Panc1 (cell line): ENCODE measurements around the gene MDGA2. TPM values are rescaled to one million over a fixed set of nuclear protein-coding genes. Genes with fewer than 3 reads are reported as not detected.

ENCODE experiments used
- ATAC-seq: fragments of 200-7000 bp; cut with Tn5 transposase; 2 replicates; pipeline ENCODE4 v1.9.1; 2020; ENCODE audit warnings: mild to moderate bottlenecking, moderate library complexity
- BruUV-seq: library from RNA; stranded (reverse); fragments of 400-500 nt; replicated peaks from 2 replicates; lab custom pipeline; 2021; lab: Mats Ljungman, UMichigan
- CTCF ChIA-PET: fragments of 300-600 bp; sonication (Branson Sonifier 250); formaldehyde crosslinking; loops from one replicate; lab custom pipeline; 2022; ENCODE audit warnings: antibody characterized with exemption; lab: Charles Lee
- POLR2A ChIA-PET: fragments of 300-600 bp; sonication (Branson Sonifier 250); formaldehyde crosslinking; loops from one replicate; lab custom pipeline; 2022; ENCODE audit warnings: antibody characterized with exemption; lab: Charles Lee
- DNase-seq: peaks from one replicate; pipeline ENCODE4 v3.0.0-alpha.2; 2010; ENCODE audit warnings: low read depth, low spot score
- H3K27ac ChIP-seq: 2 replicates; pipeline ENCODE4 v1.5.1; 2011; ENCODE audit warnings: mild to moderate bottlenecking, low read length, inconsistent platforms
- H3K27me3 ChIP-seq: fragments of 200-500 bp; sonication (Bioruptor generic); 2 replicates; pipeline ENCODE4 v1.6.0; 2014; ENCODE audit warnings: low read length, inconsistent platforms; ENCODE audit not compliant: control insufficient read depth, insufficient read depth
- H3K36me3 ChIP-seq: fragments of 200-500 bp; sonication (Bioruptor generic); 2 replicates; pipeline ENCODE4 v1.5.1; 2014; ENCODE audit warnings: inconsistent platforms, mild to moderate bottlenecking, low read length, moderate library complexity; ENCODE audit not compliant: control insufficient read depth, insufficient read depth
- H3K4me1 ChIP-seq: 2 replicates; pipeline ENCODE4 v1.5.1; 2011; ENCODE audit warnings: inconsistent platforms, mild to moderate bottlenecking, low read length, moderate library complexity; ENCODE audit not compliant: control insufficient read depth, insufficient read depth
- H3K4me3 ChIP-seq, 2 experiments: 2 replicates each; pipeline ENCODE4 v1.5.1; 2011 to 2012; ENCODE audit warnings: low read depth in 2 of 2, low read length in 2 of 2, mild to moderate bottlenecking in 2 of 2, inconsistent platforms in 1 of 2, moderate library complexity in 1 of 2
- H3K9me3 ChIP-seq: fragments of 200-500 bp; sonication (Bioruptor generic); 2 replicates; pipeline ENCODE4 v1.5.1; 2014; ENCODE audit warnings: low read depth, mild to moderate bottlenecking, inconsistent platforms, low read length, moderate library complexity; ENCODE audit not compliant: control insufficient read depth, insufficient read depth
- POLR2AphosphoS5 ChIP-seq: IDR thresholded peaks from 2 replicates; pipeline ENCODE4 v1.6.1; 2012; ENCODE audit warnings: mild to moderate bottlenecking, low read depth, low read length, moderate library complexity
- SIN3A ChIP-seq: IDR thresholded peaks from 2 replicates; pipeline ENCODE4 v1.6.1; 2012; ENCODE audit warnings: low read depth, mild to moderate bottlenecking, low read length, moderate library complexity, borderline replicate concordance; ENCODE audit not compliant: insufficient read depth
- TCF7L2 ChIP-seq: IDR thresholded peaks from 2 replicates; pipeline ENCODE4 v1.6.1; 2011; ENCODE audit warnings: mild to moderate bottlenecking, low read depth, low read length, inconsistent platforms
- in situ Hi-C: cut with HindIII; loops from 2 replicates; pipeline ENCODE4 v1.10.0; 2016; ENCODE audit warnings: low sequenced_read_pairs, low pct_unique_long_range_greater_than_20kb
- intact Hi-C: fragments of 100-400 bp; cut with micrococcal nuclease; formaldehyde crosslinking; loops from one replicate; pipeline ENCODE4 v1.10.0; 2022; ENCODE audit not compliant: unreplicated experiment
- total RNA-seq: library from RNA; stranded (reverse); gene quantifications from one replicate; pipeline ENCODE4 v1.2.1, GENCODE V29; 2021; ENCODE audit not compliant: unreplicated experiment
- TF ChIP-seq, protein P1 (sequence below): fragments of 450-650 bp; IDR thresholded peaks from 2 replicates; pipeline ENCODE4 v1.5.1; 2017; ENCODE audit warnings: mild to moderate bottlenecking
- TF ChIP-seq, protein P2 (sequence below), 2 experiments: IDR thresholded peaks; 2 replicates each; pipeline ENCODE4 v1.6.1; 2011 to 2012; ENCODE audit warnings: low read depth in 2 of 2, control low read depth in 1 of 2, low read length in 1 of 2, mild to moderate bottlenecking in 1 of 2, moderate library complexity in 1 of 2; ENCODE audit not compliant: insufficient read depth in 1 of 2

MDGA2 gene
- total RNA-seq, 1 experiment from 2014 or later, result not detected

DNA sequence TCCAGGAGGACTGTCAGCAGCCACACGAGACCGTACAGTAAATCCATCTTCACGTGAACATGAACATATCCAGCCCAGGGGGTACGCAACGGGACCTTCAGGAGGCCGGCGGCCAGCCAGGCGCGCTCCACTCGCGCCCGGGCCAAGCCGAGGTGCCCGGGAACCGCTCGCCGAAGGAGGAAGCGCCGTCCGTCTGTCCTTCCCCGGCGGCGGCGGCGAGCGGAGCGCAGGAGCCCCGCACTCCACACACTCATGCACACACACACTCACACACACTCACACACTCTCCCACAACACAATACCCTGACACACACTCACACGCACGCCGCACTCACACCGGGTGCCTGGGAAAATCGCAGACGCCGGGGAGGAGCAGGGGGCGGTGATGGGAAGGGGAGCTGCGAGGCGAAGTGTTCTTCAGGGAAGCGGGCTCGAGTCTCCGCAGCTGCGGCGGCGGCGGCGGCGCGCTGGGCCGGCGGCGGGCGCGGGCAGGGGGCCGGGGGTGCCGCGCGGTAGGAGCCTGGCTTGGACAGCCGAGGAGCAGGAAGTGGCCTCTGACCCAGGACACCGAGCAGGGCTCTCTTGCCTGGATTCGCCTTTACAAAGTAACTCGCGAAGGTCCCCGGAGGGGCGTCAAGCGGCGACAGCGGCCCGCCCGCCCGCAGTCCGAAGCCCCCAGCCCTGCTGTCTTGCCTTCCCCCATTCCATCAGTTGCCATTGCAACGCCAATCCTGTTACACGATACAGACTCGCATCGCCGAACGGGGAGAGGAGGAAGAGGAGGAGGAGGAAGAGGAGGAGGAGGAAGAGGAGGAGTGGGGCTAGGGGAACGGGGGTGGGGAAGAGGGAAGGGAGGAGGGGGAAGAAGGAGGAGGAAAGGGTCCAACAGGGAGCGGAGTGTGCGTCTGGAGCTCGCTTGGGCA lies 601 bp downstream of the MDGA2 start:
- in situ Hi-C loops, result no loop called here
- CTCF ChIA-PET, result no interaction called here
- no peak overlapping the region for H3K27ac ChIP-seq
- H3K36me3 ChIP-seq, result no peaks in the 10 kb centered on the region
- POLR2A ChIA-PET, result no interaction called here
- no peaks in the 10 kb centered on the region for H3K4me1 ChIP-seq
- TF ChIP-seq, protein P1, sequence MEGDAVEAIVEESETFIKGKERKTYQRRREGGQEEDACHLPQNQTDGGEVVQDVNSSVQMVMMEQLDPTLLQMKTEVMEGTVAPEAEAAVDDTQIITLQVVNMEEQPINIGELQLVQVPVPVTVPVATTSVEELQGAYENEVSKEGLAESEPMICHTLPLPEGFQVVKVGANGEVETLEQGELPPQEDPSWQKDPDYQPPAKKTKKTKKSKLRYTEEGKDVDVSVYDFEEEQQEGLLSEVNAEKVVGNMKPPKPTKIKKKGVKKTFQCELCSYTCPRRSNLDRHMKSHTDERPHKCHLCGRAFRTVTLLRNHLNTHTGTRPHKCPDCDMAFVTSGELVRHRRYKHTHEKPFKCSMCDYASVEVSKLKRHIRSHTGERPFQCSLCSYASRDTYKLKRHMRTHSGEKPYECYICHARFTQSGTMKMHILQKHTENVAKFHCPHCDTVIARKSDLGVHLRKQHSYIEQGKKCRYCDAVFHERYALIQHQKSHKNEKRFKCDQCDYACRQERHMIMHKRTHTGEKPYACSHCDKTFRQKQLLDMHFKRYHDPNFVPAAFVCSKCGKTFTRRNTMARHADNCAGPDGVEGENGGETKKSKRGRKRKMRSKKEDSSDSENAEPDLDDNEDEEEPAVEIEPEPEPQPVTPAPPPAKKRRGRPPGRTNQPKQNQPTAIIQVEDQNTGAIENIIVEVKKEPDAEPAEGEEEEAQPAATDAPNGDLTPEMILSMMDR, result no peak
- no peak for TF ChIP-seq POLR2AphosphoS5
- TF ChIP-seq, protein P2, sequence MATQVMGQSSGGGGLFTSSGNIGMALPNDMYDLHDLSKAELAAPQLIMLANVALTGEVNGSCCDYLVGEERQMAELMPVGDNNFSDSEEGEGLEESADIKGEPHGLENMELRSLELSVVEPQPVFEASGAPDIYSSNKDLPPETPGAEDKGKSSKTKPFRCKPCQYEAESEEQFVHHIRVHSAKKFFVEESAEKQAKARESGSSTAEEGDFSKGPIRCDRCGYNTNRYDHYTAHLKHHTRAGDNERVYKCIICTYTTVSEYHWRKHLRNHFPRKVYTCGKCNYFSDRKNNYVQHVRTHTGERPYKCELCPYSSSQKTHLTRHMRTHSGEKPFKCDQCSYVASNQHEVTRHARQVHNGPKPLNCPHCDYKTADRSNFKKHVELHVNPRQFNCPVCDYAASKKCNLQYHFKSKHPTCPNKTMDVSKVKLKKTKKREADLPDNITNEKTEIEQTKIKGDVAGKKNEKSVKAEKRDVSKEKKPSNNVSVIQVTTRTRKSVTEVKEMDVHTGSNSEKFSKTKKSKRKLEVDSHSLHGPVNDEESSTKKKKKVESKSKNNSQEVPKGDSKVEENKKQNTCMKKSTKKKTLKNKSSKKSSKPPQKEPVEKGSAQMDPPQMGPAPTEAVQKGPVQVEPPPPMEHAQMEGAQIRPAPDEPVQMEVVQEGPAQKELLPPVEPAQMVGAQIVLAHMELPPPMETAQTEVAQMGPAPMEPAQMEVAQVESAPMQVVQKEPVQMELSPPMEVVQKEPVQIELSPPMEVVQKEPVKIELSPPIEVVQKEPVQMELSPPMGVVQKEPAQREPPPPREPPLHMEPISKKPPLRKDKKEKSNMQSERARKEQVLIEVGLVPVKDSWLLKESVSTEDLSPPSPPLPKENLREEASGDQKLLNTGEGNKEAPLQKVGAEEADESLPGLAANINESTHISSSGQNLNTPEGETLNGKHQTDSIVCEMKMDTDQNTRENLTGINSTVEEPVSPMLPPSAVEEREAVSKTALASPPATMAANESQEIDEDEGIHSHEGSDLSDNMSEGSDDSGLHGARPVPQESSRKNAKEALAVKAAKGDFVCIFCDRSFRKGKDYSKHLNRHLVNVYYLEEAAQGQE (IDR thresholded peaks at IDR 0.05; ENCODE audit: insufficient read depth in 1 of 2, low read depth in 2 of 2, low read length in 1 of 2), result no peak
- no peak for TF ChIP-seq SIN3A
- no peak for TF ChIP-seq TCF7L2
- no TSS peak for BruUV-seq
- no peaks in the 10 kb centered on the region for H3K27me3 ChIP-seq
- no peak overlapping the region for H3K4me3 ChIP-seq
- DNase-seq (no peak), ATAC-seq (no peak)
- intact Hi-C loops, result no loop called here
- H3K9me3 ChIP-seq, result no peaks in the 10 kb centered on the region

DNA sequence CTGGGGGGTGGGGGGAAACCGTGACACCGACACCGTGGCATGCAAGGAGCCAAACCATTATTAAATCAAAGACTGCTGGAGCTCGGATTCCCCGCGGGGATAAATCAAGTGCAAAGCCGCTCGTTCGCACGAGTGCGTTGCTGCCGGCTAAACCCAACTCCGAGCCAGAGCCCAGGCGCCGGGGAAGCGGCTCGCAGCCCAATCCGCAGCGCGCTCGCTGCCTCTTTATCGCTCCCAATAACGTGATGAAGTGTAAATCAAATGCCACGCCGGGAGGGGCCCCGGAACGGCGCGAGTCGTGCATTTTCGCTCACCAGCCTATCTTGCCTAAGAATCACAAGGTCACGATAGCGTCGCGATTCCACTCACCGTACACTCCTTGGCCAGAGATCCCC lies 1.3 kb downstream of the MDGA2 start:
- TF ChIP-seq, protein P1, result no peak
- no peak for TF ChIP-seq TCF7L2
- DNase-seq (no peak), ATAC-seq (no peak)
- H3K4me1 ChIP-seq, result no peaks in the 10 kb centered on the region
- no peak overlapping the region for H3K4me3 ChIP-seq
- no TSS peak for BruUV-seq
- H3K9me3 ChIP-seq, result no peaks in the 10 kb centered on the region
- intact Hi-C loops (no loop called here), in situ Hi-C loops (no loop called here)
- CTCF ChIA-PET, result no interaction called here
- no peaks in the 10 kb centered on the region for H3K36me3 ChIP-seq
- no peaks in the 10 kb centered on the region for H3K27me3 ChIP-seq
- POLR2A ChIA-PET, result interaction anchor here (0.6 kb wide), 1 partner anchor 409 kb away, joined by 4 read pairs; no protein-coding TSS in a partner anchor
- H3K27ac ChIP-seq, result no peak overlapping the region
